GM19328 (cell line): Measurements from ENCODE around the gene GNAI2.
A peak's percentile ranks its signal among the peaks of the same experiment; 100 is the strongest.
"Not testable (repeated sequence)": the region's sequence is repeated elsewhere in the genome, so short reads cannot be mapped to it uniquely, and the experiment has no call there.

Experiments used
- ATAC-seq: cut with Tn5 transposase; IDR thresholded peaks from one replicate; pipeline ENCODE4 v1.9.1; 2021; ENCODE audit warnings: mild to moderate bottlenecking, moderate library complexity; ENCODE audit not compliant: unreplicated experiment

The GNAI2 gene

GRCh38 chr3:50224639-50225038 is 11.4 kb upstream of the GNAI2 start:
- ATAC-seq = no peak

GRCh38 chr3:50226888-50227389 is 9.1 kb upstream of the GNAI2 start:
- ATAC-seq = peak; percentile 8

GRCh38 chr3:50227390-50228183 is 8.4 kb upstream of the GNAI2 start:
- peak; percentile 80 for ATAC-seq

DNA sequence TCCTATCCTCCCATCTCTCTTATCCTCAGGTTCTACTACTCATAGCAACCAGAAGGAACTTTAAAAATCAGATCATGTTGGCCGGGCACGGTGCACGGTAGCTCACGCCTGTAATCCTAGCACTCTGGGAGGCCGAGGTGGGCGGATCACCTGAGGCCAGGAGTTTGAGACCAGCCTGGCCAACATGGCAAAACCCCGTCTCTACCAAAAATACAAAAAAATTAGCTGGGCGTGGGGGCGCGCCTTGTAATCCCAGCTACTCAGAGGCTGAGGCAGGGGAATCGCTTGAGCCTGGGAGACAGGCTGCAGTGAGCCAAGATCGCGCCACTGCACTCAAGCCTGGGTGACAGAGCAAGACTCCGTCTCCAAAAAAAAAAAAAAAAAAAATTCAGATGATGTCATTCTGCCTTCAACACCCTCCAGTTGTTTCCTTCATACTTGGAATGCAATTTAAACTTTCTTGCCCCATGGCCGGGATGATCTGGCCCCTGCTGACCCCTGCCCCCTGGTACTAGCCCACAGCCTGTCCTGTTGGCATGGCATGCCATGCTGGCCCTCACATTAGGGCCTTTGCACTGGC is 7.7 kb upstream of the GNAI2 start:
- not testable (repeated sequence) for ATAC-seq

GRCh38 chr3:50229490-50229889 is 6.5 kb upstream of the GNAI2 start:
- no peak for ATAC-seq

GRCh38 chr3:50230104-50230793 is 5.8 kb upstream of the GNAI2 start:
- no peak for ATAC-seq

DNA sequence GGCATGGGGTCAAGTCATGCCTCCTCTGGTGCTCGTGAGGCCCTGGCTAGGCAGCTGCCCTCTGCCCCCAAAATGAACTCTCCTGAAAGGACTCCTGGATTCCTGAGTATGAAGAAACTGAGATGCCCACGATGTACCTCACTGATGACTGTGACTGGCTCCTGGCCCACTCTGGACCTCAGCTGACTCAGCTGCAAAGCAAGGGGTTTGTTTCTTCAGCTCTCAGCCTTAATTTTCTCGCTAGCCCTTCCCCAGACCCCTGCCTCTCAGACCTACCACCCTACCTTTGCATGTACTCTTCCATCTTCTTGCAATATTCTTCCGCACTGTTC is 5.2 kb upstream of the GNAI2 start:
- no peak for ATAC-seq

DNA sequence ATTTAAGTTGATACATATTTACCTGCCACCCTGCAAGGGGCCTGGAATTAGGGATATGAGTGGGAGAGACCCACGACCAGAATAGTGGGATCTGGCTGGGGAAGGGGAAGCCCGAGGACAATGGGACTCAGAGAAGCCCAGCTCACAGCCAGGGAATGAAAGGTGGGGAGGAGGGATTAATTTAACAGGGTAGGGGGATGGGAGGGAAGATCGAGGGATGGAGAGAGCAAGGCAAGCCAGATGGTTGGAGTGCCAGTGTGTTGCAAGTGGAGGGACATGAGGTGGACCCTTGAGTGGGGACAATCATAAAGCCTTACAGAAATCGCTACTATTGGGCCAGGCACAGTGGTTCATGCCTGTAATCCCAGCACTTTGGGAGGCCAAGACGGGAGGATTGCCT is 4.4 kb upstream of the GNAI2 start:
- no peak for ATAC-seq

DNA sequence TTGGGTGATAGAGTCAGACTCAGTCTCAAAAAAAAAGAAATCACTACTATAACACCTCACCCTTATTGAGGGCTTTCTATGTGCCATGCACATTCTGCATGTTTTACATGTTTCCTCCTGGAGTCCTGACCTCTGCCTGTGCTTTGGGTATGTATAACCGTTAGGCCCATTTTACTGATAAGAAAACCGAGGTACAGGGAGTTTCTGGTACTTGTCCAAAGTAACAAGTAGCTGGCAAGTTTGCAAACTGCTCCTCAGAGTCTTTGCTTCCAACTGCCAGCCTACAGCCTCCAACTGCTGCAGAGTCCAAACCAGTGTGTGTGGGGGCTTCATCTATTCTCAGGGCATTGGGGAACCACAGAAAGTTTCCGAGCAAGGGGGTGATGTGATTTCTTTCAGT is 3.7 kb upstream of the GNAI2 start:
- no peak for ATAC-seq

GRCh38 chr3:50233176-50233575 is 2.8 kb upstream of the GNAI2 start:
- ATAC-seq = no peak

GRCh38 chr3:50236484-50237132 is 604 bp downstream of the GNAI2 start:
- no peak for ATAC-seq

GRCh38 chr3:50237133-50237651 is 1.2 kb downstream of the GNAI2 start:
- ATAC-seq = no peak

DNA sequence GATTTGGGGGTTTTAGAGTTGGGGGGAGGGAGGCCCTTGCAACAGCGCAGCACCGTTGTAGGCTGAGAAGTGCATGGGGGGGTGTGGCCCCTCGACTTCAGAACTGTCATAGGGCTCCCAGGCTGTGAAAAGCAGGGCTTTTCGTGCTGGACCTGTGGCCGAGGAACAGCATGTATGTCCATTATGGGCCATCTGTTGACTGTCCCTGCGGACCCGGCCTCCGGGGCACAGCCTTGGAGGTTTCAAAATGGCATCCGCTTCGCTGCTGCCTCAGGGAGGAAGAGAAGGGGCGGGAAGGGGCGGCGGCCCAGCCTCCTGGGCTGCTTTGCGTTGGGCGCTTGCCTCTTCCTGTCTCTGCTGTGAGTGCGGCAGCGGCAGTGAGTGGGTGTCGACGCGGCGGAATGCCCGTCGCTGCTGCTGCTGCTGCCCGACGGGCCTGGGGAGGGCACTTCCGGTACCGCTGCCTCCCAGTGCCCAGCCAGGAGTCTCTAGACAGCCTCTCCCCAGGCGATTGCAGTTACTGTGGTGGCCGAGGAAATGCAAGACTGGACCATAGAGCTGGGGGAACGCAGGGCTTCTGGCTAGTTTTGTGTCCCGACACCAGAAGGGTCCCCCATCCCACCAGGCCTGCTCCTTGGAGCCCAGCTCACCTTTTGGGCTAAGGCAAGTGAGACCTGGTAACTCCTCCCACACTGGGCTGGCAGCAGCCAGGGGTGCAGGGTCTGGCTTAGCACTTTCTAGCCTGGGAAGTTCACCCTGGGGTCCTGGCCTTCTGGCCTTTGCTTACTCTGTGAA is 1.9 kb downstream of the GNAI2 start:
- ATAC-seq = no peak

GRCh38 chr3:50238549-50239026 is 2.6 kb downstream of the GNAI2 start:
- no peak for ATAC-seq

DNA sequence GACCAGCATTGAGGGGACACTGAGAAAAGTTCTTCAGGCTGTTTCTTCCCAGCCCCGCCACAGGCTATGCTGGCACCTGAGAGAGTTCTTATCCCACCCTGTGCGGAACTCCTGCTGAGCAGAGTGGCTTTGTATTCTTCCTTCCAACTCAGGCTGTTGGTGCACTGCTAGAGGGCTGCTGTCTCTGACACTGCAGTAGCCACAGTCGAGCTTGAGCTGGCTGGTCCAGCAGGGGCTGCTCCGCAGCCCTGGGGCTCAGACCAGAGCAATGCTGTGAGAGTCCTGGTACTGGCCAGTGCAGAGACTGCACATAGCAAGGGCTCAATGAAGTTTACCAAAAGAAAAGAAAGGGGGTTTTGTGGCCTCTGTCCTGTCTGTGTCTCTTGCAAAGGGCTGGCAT is 3.6 kb downstream of the GNAI2 start:
- no peak for ATAC-seq

DNA sequence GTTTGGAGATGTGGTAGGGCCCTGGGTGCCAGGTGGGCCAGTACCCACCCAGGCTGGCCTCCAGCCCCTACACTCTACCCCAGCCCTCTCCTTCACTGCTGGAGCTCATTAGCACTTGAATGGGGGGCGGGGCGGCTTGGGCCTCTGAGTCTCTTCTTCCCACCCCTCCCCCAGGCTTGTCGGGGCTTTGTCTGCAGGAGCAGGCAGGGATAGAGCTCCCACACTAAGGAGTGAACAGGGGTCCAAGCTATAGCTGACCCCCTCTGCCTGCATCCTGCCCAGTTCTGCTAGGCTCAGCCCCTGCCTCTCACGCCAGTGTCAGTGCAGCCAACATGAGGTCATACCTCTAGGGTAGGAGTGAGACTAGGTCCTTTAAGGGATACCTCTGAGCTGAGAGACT is 5.2 kb downstream of the GNAI2 start:
- ATAC-seq = no peak

- ATAC-seq = no peak
Measured at GRCh38 chr3:50241713-50242380, 5.8 kb downstream of the GNAI2 start.

DNA sequence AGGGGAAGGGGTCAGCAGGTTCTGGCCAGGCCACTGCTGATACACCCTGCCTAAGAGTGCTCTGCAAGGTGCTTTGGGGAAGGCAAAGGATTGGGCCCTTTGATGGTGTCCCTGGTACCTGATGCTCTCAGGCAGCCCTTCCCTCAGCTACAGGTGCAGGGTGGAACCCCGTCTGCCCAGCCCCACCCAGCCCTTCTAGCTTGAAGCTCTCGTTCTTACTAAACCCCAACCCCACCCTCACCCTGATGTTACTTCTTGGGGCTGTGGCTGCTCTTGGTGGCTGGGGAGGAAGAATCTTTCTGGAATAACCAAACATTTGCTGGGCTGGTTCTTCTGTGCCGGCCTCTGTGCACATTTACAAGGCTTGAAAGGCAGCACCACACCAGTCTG is 6.4 kb downstream of the GNAI2 start:
- no peak for ATAC-seq

- ATAC-seq = no peak
Measured at GRCh38 chr3:50242851-50243542, 7.0 kb downstream of the GNAI2 start.
